ENCODE results near the gene SLC15A1.

SLC15A1 gene

GRCh38 chr13:98697791-98698190 is 54.7 kb downstream of the SLC15A1 start:
- DNase-seq (ENCODE audit: low spot score), result no peak

DNA sequence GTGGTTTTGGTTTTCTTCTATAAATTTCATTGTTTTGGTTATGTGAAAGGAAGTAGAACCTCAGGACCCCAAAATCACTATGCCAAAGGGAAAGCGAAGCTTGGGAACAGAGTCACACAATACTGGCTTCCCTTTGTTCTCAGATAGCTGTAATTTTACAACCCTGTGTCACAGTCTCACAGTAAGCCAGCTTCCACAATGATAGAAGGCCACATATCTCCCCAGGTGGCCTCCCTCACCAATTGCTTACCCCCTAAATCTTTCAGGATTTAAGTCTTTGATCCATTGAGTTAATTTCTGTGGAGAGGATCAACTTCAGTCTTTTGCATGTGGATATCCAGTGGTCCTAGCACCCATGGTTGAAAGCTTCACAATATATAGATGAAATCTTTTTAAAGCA is 58.7 kb downstream of the SLC15A1 start:
- DNase-seq (ENCODE audit: low spot score), result no peak

DNA sequence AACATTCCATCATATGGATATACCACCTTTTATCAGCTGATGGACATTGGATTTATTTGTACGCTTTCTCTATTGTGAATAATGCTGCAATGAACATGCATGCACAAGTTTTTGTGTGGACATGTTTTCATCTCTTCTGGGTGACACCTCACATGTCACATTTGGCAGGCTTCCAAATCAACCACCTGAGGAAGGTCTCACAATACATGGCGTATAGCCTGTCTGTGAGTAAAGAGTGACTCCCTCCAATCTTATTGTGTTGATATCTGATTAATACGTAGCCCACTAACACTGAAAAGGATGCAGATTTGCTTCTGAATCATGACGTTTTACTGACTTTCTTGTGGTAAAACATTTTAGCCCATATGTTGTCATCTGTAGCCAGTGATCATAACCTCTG is 61.1 kb downstream of the SLC15A1 start:
- DNase-seq (ENCODE audit: low spot score), result no peak

GRCh38 chr13:98690348-98691022 is 62.0 kb downstream of the SLC15A1 start:
- no peak for DNase-seq (ENCODE audit: low spot score)

DNA sequence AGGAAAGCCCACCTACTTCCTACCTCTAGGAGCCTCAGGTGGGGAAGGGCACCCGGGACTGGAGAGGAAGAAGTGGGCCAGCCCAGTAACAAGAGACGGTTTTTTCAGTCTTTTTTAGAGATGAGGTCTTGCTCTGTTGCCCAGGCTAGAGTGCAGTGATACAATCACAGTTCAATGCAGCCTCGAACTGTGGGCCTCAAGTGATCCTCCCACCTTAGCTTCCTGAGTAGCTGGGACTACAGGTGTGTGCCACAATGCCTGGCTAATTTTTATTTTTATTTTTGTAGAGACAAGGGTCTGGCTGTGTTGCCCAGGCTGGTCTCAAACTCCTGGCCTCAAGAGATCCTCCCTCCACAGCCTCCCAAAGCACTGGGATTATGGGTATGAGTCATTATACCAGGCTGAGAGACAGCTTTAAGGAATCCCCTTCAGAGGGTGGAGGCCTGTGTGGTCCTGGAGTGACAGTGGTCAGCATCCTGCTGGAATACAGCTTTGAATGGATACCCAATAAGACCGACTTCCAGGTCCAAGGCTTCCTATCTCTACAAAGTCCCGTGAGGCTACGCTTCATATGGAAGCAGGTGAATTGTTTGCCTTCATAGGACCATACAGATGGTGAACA is 63.0 kb downstream of the SLC15A1 start:
- DNase-seq (ENCODE audit: low spot score), result no peak

DNA sequence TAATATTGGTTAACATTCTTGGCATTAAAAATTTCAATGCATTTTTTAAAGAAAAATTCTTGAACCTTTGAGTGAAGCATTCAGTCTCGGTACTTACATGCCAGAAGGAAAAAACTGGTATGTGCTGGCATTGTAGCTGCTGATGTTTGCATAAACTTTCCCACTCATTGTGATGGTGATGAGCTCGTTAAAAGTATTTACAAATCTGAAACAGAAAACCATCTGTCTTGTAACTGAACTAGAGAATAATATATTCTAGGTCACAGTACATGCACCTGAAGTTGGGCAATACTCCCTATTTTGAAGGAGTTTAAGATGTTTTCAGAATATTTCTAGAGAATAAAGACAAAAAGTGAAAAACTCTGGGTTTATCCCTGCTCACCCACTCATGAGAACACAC is 64.1 kb downstream of the SLC15A1 start:
- no peak for DNase-seq (ENCODE audit: low spot score)

DNA sequence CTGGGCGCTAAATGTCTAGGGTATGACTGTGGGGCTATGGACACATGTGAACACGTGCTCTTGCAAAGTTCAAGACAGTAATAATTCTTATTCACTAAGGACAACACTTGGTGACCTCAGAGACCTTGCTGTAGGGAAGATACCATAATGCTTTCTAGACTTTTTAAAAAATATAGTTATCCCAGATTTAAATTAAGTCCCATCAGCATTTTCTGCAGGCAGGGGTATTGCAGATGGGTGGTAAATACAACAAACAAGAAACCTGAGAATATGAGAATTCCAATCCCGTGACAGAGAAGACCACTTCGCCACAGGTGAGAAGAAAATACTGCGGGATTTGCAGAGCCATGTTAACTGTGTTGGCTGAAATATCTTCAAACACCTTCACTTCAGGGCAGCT is 65.2 kb downstream of the SLC15A1 start:
- DNase-seq (ENCODE audit: low spot score), result no peak

- DNase-seq (ENCODE audit: low spot score), result no peak
Observed at GRCh38 chr13:98686270-98686669, 66.2 kb downstream of the SLC15A1 start.

GRCh38 chr13:98685146-98685545 is 67.3 kb downstream of the SLC15A1 start:
- DNase-seq (ENCODE audit: low spot score), result no peak

GRCh38 chr13:98681049-98681448 is 71.4 kb downstream of the SLC15A1 start:
- DNase-seq (ENCODE audit: low spot score), result no peak

DNA sequence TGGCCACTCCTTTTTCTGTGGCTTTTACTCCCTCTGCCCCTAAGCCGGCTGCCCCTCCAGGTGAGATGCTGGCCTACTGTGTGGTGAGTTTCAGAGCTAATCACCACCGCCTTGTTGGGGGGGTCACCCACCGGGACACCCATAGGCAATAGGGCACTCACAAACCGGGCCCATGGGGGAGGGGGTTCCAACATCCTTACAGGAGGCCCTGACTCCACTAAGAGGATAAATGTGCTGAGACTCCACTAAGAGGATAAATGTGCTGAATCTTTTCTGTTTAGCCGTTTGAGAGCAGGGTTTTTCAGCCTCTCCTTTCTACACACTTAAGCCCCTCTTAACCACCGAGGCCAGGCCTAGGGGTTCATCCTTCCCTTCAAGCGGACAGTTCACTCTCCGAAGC is 73.7 kb downstream of the SLC15A1 start:
- no peak for DNase-seq (ENCODE audit: low spot score)

- DNase-seq (ENCODE audit: low spot score), result no peak
Observed at GRCh38 chr13:98677398-98677797, 75.1 kb downstream of the SLC15A1 start.

- DNase-seq (ENCODE audit: low spot score), result no peak
Observed at GRCh38 chr13:98676239-98676638, 76.2 kb downstream of the SLC15A1 start.

GRCh38 chr13:98675837-98676236 is 76.6 kb downstream of the SLC15A1 start:
- DNase-seq (ENCODE audit: low spot score), result no peak

- no peak for DNase-seq (ENCODE audit: low spot score)
Observed at GRCh38 chr13:98675066-98675465, 77.4 kb downstream of the SLC15A1 start.

DNA sequence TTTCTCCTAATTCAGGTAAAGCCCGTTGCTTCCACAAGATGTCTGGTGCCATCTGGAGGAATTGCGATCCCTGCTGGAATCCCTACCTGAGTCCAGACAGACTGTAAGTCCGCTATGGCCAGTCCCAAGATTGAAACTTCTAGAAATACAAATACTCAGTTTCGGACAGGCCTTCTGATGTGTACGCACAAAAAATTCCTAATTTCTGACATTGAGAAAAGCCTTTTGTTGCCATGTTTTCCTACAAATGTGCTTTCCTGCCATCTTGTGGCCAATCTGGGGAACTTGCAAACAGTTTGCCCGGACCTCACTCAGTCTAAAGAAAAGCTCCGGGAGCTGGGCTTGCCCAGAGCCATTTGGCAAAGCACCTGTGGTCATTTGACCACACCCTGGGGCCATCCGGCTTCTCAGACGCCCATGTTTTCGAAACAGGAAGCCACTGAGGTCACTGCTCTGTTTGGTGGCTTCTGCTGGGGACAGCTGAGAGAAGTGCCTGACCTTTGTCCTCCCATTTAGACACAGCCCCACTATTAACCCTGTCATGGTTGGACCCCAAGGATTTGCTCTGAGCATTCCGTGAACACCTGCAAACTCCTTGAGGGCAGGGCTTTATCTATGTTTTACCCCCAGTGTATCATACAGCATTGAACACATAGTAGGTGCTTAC is 79.4 kb downstream of the SLC15A1 start:
- peak; percentile 93 for DNase-seq (ENCODE audit: low spot score)

GRCh38 chr13:98668155-98668554 is 84.3 kb downstream of the SLC15A1 start:
- DNase-seq (ENCODE audit: low spot score), result no peak

DNA sequence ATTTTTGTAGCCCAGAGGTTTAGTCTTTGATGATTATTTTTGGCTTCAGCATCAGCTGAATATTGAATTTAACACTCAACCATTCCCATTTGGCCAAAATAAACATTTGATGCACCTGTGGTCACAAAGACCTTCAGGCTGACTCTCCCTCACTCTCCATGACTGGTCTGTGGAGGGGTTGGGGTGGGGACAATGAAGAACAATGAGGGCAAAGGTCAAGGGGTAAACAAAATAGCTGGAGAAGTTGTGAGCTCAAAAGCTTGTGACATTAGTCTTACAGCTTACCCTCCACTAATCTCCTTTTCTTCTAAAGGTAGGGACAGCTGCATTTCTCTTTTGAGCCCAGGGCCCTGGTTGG is 86.9 kb downstream of the SLC15A1 start:
- DNase-seq (ENCODE audit: low spot score), result no peak

GRCh38 chr13:98664924-98665637 is 87.4 kb downstream of the SLC15A1 start:
- no peak for DNase-seq (ENCODE audit: low spot score)

- no peak for DNase-seq (ENCODE audit: low spot score)
Observed at GRCh38 chr13:98664510-98664909, 88.0 kb downstream of the SLC15A1 start.

GRCh38 chr13:98664047-98664446 is 88.4 kb downstream of the SLC15A1 start:
- peak; percentile 46 for DNase-seq (ENCODE audit: low spot score)

GRCh38 chr13:98658131-98658530 is 94.3 kb downstream of the SLC15A1 start:
- peak; percentile 33 for DNase-seq (ENCODE audit: low spot score)

- DNase-seq (ENCODE audit: low spot score), result no peak
Observed at GRCh38 chr13:98657506-98658085, 94.9 kb downstream of the SLC15A1 start.

Measured in SW480 (cell line).